M059J (cell line): ENCODE measurements around the gene ARHGEF6. TPM values are rescaled to one million over a fixed set of nuclear protein-coding genes. Genes with fewer than 3 reads are reported as not detected.
A peak's percentile ranks its signal among the peaks of the same experiment; 100 is the strongest.

ENCODE experiments used
- DNase-seq: peaks from one replicate; pipeline ENCODE4 v3.0.0-alpha.2; 2012; ENCODE audit warnings: low read depth
- total RNA-seq: library from RNA; depleted of rRNA; stranded (reverse); fragments of >200 nt; shearing (Covaris generic); gene quantifications from 2 replicates; pipeline ENCODE4 v1.2.3, GENCODE V29; 2014; rRNA removed

Gene ARHGEF6
- total RNA-seq, 1 experiment from 2014 or later: 18.0 TPM

DNA sequence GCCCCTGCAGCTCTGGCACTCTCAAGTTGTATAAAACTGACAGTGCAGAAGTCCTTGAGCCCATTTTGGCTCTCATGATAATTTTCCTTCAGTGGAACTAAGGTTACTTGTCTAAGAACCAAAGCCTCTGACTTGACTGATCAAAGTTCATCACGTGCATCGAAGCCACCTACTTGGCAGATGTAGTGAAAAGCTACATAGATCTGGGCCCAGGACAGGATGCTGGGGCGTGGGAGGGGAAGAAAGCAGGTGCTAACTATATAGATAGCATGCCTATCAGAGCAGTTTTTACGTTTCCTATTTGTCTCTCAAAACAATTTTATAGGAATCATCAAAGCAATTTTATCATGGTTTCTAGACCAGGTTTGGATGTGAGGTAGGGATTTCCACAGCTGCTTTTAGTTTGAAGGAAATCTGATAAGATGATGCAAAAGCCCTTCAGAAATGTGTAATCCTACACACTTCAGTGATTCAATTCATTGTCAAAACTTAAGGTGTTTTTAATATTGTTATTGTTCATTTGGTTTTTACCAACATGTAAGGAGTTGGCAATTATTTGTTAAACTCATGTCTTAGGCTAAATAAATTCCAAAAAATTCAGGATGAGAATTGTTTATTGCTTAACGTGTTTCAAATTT is 134.0 kb downstream of the ARHGEF6 start:
- no peak for DNase-seq

- no peak for DNase-seq
Measured at GRCh38 chrX:136643243-136643642, 137.5 kb downstream of the ARHGEF6 start.

DNA sequence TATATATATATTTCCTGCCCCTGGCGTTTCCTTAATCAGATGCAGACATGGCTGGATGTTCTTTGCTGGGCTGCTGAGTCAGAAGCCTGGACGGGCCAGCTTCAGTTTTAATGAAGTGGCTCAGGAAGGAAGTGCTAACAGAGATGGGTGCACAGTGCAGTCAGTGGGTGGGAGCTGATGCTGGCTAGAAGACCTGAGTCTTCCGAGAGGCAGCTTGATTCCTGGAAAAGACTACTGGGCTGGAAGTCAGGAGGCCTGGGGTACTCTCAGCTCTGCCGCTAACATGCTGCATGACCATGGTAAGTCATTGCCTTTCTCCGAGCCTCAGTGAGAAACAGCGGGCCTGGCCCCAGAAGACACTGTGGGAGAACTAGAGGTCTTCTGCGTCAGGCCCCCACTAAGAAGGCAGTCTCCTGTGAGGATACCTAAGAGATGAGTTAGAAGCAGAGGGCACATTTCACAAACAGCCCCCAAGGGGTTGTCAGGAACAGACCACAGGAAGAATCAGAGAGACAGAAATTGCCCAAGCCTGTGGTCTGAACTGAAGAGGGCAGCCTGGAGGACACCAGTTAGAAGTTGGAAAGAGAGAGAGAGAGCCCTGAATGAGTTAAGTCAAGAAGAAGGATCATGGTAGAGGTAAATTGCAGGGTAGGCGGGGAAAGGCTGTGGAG is 141.1 kb downstream of the ARHGEF6 start:
- peak; percentile 12 for DNase-seq

GRCh38 chrX:136636121-136636520 is 144.6 kb downstream of the ARHGEF6 start:
- DNase-seq: no peak

GRCh38 chrX:136635235-136635634 is 145.5 kb downstream of the ARHGEF6 start:
- no peak for DNase-seq

GRCh38 chrX:136630881-136631280 is 149.9 kb downstream of the ARHGEF6 start:
- DNase-seq: no peak

DNA sequence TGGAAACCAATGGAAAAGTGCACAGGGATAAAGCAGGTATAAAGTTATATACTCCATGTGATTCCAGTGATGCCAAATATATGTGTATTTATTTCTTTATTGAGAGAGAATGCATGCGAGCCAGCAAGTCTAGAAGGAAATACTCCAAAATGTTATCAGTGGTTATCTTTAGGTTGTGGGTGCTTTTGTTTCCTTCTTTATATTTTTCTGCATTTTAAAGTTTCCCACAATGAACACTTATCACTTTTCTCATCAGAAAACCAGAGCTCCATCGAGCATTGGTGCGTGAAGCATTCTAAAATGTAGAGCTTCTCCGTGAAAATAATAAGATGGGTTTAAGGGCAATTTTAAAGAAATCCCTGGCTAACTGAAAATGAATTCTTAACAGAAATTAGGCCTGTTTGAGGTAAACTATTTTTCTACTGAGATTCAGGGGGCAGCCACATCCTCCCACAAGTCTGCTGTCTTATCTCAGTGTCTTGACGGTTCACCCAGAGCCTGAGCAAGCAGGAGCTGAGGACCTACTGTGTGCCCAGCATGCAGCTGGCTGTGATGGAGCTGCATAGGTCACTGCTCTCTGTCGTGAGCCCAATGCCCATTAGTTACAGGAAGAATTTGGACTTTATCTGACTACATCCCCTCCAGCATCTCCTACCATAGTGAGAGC is 151.5 kb downstream of the ARHGEF6 start:
- DNase-seq: no peak

DNA sequence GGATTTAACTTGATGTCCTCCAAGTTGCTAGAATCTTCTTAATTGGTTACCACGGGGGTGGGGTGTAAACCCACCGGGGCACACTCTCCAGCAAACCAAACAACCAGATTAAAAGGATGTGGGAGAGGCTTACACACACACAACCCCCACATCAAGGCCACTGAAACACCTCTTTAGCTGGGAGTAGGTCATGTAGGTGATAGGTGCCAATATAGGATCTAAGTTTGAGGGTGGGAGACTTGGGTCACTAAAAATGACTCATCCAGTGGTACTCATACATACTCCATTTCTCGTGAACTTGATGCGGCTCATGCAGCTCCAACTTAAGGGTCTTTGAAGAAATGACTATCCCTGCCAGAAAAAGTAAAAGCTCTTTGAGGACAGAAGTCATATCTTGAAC is 153.3 kb downstream of the ARHGEF6 start:
- DNase-seq: no peak

GRCh38 chrX:136626891-136627290 is 153.8 kb downstream of the ARHGEF6 start:
- no peak for DNase-seq

DNA sequence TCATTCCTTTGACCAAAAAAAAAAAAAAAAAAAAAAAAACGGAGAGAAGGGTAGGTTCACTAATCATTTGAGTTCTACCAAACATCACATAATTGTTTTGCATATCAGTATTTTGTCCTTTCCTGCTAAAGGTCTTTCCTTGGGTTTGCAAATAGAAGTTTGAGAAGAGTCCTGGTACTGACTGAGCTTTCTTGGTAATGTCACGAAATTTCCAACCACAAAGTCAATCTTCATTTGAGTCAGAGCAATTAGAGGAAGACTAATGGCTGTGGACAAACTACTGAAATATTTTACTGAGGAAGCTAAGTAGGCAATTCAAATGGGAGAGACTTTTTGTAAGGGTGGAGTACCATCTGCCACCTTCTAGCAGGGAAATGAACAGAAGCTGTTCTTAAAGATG is 154.5 kb downstream of the ARHGEF6 start:
- DNase-seq: peak; percentile 26

DNA sequence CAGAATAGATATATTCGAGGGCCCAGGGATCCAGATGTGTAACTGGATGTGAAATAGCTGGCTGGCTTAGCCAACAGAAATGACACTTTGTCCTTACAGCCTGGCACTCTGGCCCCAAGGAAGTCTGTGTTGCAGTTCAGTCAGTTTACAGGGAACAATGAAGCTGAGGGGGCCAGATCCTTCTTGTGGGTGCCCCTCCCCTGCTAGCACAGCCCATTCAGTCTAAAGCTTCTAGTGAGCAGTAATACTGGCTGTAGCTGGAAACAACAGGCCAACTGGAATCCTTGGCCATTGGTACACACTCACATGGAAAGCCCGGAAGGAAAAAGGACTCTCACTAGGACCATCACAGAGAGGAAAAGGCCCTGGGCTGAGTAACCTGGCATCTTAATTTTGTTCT is 155.5 kb downstream of the ARHGEF6 start:
- DNase-seq: no peak

- no peak for DNase-seq
Measured at GRCh38 chrX:136623396-136623795, 157.3 kb downstream of the ARHGEF6 start.

DNA sequence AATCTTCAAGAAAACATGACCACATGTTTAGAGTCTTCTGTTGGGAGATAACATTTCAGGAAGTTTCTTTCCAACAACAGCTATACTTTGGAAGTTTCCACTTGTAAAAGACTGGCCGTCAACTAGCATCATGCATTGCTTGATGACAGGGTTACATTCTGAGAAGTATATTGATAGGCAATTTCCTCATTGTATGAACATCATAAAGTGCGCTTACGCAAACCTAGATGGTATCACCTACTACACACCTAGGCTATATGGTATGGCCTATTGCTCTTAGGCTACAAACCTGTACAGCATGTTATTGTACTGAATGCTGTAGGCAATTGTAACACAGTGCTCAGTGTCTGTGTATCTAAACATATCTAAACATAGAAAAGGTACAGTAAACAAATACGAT is 158.2 kb downstream of the ARHGEF6 start:
- DNase-seq: no peak

DNA sequence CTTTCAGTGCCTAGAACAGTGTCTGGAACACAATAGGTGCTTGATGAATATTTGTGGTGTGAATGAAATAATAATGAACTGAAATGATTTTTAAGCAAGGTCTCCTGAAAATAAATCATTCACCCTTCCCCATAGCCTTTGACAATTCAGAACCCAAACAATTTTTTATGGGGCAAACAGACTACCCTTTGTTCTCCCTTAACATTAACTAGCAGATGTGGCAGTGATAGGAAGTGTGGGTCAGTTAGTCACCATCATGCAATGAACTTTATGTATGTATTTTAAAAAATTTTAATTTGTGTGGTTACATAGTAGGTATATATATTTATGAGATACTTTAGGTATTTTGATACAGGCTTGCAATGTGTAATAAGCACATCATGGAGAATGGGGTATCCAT is 160.0 kb downstream of the ARHGEF6 start:
- no peak for DNase-seq

DNA sequence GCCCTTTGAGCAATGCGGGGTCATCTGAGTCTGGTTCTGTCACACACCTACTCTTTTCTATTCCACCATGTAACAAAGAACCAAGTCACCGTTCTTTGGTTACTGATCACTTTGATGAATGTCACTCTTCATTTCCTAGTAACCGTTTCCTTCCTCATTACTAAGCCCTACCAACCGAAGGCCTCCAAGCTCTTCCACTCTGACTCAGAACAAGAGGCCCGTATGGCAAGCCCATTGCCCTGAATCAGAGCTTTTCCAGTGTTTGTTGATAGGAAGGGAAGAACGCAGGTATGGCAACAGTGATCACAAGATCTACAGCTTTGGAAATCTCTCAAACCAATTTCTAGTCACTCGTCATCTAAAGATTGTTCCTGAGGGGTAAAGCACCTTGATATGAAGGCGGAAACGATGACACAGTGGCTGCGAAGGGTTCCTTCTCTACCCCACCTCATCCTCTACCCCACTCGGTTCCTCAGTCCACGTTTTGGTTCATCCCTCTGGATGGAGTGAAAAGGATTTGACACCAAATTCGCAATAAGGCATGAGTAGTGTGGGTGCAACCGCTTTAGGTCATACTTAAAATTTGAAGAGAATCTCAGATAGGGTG is 160.7 kb downstream of the ARHGEF6 start:
- DNase-seq: no peak

- DNase-seq: no peak
Measured at GRCh38 chrX:136616987-136617685, 163.6 kb downstream of the ARHGEF6 start.

Other genes with a start within 250 kb of the ARHGEF6 start
- not detected in 2 replicates for gene VGLL1, start 248.7 kb downstream of the ARHGEF6 start, total RNA-seq
- gene CD40LG, start 132.8 kb downstream of the ARHGEF6 start, total RNA-seq: not detected in 2 replicates
- gene RBMX, start 99.8 kb upstream of the ARHGEF6 start, total RNA-seq: 383 and 530 TPM in 2 replicates